ENCODE measurements around the gene UBE2D3.
"Not testable (repeated sequence)": the region's sequence is repeated elsewhere in the genome, so short reads cannot be mapped to it uniquely, and the experiment has no call there.

UBE2D3 gene

DNA sequence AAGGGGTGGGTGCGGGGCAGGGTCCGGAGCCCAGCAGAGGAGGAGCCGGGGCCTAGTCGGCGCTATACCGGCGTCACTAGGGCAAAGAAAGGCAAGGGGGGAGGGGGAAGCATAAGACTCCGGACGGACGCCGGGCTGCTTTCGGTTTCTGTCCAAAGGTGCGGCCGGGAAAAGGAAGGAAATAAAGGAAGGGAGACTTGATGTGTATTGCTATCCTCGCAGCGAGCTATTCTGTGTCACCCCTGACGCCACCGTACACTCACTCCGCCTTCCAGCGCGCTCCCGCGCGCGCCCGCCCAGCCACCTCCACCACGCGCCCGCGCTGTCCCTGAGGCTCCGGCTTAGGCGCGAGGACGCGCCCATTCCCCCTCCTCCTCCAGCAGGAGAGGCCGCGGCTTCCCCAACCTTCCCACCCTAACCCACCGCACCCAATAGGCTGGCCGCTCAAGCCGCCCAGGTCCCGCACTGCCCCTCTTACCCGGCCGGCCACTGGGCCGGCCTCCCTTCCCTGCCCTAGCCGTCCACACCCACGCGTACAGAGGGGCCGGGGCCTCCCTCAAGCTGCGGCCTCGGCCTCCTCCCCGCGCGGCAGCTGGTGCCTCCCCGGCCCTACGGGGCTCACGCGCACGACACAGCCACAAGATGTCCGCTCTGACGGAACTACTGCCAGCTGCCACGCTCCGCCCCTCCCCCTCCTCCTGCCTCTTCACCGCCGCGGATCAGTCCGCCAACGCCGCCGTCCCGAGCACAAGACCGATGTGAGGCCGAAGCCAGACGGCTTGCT lies at the start of gene UBE2D3:
Gene UBE2D3 (minus strand): TSS at position 662 of the 784 bp plus-strand sequence. CDS start 1,043 bp downstream, outside the sequence.
- DNase-seq, result peak; percentile 70 to 99 (median 92)

DNA sequence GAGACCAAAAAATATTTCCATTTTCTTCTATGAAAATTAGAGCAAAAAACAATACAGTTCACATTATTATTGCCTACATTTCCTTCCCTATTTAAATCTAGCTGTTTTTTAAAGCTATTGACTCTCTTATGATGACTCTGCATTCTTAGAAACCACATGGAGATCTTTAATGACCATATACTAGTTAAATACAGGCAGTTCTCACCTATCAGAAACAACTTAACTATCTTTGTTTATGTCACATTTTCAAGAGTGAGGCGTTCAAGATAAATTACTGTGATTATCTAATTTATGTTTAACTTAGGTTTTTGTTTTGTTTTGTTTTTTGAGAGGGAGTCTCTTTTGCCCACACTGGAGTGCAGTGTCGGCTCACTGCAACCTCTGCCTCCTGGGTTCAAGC lies 44.4 kb upstream of the UBE2D3 start:
- no peak for DNase-seq

DNA sequence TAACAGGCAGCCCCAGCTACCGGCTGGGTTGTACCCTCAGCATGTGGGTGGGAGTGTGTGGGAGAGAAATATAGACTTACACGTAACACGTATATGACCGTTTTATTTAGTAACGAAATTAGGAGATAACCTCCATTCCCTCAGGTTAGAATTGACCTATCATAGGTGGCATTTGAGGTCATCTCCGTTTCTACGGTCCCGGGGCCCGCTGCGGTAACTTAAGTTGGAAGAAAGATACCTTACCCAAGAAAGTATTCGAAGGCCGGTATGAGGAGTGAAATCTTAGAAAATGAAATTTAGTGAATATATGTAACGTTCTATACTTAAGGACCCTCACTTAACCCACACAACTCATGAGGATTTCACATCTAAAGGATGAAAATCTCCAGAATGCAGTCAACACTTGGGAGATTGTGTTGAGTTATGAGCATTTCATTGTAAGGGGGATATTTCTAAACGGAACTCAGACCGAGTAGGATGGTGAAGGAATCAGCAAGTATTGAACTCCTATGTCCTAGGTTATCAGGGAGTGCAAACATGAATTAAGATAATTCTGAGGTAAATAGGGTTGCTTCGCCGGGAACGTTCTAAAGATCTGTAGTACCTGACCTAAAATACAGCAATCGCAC lies 42.3 kb upstream of the UBE2D3 start:
- peak in 5 of 51 donors; percentile 15 to 39 (median 29) for DNase-seq

DNA sequence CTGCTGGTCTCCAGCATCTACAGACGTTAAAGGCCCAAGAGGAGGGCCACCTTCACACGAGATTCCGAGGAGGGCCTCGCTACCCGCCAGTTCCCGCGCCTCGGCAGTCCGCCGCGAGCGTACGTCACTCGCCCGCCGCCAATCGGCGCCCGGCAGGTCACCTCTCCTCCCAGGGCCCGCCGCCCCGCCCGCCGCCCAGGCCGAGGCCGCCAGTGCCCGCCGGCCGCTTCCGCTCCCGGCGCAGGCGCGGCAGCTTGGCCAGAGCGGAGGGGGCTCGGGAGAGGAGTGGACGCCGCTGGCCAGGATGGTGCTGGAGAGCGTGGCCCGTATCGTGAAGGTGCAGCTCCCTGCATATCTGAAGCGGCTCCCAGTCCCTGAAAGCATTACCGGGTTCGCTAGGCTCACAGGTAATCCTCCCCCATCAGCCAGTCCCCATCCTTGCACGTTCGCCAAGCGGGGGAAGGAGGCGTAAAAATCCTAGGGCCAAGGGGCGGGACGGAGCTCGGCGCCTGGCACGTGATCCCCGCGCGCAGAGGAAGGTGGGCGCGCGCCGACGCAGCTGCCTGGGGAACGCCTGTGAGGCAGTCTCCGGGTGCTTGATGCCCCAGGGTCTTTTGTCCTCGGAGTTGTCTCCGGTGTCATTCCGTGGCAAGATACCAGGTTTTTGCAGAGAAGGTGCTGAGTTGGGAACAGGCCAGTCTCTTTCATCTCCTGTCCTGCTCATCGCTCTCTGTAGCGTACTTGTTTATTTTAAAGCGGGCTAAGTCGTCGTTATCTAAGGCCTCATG lies 41.6 kb upstream of the UBE2D3 start, which contains the start of gene CISD2:
Gene CISD2 (plus strand): TSS at position 212 of the 788 bp plus-strand sequence. CDS start 93 bp downstream, at position 305.
- peak; percentile 53 to 99 (median 91) for DNase-seq

DNA sequence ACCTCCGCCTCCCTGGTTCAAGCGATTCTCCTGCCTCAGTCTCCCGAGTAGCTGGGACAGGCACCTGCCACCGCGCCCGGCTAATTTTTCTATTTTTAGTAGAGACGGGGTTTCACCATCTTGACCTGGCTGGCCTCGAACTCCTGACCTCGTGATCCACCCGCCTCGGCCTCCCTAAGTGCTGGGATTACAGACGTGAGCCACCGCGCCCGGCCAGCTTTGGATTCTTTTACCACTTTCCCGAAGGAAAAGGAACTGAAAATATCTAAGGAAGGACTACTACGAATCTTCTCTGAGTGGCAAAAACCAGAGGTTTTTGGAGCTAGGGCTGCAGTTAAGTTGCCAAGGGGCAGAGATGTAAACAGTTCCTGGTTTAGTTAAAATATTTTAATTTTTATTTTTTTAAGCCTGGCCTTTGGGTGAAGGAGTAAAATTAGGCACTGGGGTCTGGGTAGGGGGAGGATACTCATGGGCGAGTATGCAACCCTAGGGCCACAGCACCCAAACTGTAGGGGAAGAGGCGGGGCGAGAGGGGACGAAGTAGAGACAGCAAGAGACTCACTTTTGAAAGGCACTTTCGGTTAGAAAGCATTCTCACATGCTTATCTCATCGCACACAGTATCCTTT lies 40.9 kb upstream of the UBE2D3 start:
- peak in 4 of 51 donors; percentile 4 to 79 (median 28) for DNase-seq

DNA sequence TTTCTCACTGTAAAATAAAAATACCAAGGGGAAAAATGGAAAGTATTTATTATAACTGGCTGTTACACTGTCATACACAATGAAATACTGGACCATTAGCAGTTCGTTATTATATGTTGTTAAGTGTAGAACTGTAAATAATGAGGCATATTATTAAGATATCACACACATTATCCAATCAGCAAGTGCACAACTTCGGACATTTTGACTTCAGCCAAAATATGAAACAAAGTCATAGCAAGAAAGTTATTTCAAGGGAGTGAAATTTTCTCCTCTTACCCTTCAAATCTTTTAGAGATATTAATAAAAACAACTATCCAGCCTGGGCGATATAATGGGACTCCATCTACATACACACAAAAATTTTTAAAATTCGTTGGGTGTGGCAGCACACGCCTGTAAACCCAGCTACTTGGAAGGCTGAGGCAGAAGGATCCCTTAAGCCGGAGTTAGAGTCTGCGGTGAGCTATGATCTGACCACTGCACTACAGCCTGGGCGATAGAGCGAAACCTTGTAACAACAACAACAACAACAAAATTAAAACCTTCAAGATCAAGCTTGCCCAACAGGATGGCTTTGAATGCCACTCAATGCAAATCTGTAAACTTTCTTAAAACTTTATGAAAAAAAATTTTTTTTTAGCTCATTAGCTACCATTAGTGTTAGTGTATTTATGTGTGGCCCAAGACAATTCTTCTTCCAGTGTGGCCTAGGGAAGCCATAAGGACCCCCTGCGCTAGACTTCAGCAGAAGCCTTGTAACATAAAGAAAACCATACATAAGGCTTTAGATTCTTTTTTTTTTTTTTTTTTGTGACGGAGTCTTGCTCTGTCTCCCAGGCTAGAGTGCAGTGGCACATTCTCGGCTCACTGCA lies 40.2 kb upstream of the UBE2D3 start:
- DNase-seq, result no peak

DNA sequence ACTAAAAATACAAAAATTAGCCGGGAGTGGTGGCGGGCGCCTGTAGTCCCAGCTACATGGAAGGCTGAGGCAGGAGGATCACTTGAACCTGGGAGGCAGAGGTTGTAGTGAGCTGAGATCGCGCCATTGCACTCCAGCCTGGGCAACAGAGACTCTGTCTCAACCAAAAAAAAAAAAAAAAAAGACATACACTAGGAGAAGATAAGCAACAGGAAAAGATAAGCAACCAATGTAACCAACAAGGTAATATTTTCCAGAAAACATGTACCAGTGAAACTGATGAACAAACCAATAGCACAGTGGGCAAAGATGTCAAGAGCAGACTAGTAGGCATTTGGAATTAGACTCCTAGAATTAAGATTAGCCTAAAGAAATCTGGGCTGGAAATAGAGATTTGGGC lies 38.0 kb upstream of the UBE2D3 start:
- not testable (repeated sequence) for DNase-seq

DNA sequence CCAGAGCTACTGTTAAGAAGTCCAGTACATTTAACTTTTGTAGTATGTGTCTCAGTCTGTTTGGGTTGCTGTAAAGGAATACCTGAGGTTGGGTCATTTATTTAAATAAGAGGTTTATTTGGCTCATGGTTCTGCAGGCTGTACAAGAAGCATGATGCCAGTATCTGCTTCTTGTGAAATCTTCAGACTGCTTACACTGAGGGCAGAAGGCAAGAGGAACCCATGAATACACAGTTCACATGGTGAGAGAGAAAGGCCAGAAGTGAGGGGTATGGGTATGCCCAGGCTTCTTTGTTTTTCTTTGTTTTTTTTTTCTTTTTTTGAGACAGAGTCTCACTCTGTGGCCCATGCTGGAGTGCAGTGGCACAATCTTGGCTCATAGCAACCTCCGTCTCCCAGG lies 35.4 kb upstream of the UBE2D3 start:
- no peak for DNase-seq

DNA sequence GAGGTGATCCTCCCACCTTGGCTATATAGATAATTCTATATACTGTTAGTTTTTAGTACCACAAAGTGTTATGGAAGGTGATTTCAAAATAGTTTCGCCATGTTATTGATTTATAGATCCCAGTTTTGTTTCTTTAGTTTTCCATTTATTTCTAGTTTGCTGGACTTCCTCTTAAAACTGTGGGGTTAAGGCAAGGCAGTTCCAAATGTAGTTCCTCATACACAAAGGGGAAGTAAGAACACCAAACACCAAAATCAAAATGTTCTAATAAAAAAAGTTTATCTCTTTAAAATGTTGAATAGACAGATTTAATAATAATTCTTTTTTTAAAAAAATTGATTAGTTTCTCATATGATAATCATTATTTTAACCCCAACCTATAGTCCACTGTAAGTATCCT lies 34.7 kb upstream of the UBE2D3 start:
- DNase-seq, result no peak

DNA sequence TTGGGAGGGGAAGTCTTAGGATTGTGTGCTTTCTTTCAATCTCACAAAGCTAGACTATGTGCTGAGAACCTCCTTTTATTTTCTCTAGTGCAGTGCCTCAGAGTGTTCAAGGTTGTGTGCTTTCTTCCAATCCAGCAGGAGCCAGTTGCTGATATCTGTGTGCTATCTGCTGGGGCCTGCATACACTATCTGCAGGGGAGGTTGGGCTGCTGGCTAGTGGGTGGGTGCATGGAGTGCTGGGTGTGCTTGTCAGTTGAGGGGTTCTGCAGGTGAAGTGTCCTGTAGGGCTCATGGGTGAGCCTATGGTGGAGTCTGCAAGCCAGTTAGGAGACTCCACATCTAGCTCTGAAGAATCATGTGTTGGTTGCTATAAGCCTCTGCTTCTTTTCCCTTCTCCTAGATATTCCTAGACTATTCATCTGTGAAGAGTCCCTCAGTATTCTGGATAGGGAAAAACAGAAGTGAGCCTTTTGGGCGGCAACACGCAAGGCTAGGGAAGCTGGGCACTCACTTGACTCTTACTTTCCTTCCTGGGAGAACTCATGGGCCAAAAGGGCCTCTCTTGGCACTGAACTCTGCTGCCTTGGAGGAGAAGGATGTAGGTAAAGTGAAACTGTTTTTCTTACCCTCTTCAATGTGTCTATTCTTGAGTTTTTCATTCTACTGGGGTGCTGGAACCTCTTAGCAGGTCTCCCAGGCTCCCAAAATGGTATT lies 33.4 kb upstream of the UBE2D3 start:
- no peak for DNase-seq

DNA sequence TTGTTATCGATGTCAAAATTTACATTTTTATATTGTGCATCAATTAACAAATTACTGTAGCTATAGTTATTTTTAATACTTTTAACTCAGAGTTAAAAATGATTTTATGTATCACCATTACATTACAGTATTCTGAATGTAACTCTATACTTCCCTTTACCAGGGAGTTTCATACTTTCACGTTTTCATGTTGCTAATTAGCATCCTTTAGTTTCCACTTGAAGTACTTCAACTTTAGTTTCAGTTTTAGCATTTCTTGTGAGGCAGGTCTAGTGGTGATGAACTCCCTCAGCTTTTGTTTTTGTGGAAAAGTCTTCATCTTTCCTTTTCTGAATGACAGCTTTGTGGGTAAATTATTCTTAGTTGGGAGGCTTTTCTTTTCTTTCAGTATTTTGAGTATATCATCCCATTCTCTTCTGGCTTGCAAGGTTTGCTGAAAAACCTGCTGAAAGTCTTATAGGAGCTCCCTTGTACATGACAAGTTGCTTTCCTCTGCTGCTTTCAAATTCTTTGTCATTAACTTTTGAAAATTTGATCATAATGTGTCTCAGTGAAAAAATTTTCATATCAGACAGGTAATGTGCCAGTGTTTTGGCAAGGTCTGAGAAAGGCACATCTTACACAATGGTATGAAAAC lies 31.6 kb upstream of the UBE2D3 start:
- DNase-seq, result no peak

DNA sequence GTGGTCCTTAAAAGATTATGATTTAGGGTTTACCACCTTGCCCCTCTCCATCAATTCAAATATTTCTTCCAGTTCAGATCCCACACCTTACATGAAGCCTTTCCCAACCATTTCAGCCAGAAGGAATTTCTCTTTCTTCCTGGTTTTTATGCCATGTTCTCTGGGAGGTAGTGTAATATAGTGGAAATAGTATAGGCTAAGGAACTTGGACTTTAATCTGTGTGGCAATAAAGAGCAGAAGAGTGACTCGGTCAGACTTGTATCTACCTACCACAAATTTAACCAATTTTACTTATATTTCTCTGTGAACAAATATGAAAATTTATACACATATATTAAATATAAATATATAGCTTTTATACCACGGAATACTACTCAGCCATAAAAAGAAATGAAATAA lies 23.0 kb upstream of the UBE2D3 start:
- no peak for DNase-seq

DNA sequence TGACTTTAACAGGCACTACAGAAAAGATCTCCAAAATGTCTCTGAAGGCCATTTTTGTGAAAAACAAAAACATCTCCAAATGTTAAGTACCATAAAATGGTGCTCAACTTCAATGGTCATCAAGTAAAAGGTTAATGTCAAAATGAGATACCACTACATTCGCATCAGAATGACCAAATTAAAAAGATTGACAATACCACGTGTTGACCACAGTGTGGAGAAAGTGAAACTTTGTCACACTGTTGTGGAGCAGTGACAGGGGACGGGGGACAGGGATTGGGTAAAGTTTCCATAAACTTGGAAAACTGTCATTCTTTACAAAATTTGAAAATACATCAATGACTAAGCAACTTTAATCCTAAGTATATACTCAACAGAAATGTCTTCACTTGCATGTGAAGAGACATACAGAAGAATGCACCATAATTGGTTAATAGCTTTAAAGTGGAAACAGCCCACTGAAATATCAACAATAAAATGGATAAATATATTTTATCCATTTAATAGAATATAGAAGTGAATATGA lies 22.3 kb upstream of the UBE2D3 start:
- DNase-seq, result no peak

DNA sequence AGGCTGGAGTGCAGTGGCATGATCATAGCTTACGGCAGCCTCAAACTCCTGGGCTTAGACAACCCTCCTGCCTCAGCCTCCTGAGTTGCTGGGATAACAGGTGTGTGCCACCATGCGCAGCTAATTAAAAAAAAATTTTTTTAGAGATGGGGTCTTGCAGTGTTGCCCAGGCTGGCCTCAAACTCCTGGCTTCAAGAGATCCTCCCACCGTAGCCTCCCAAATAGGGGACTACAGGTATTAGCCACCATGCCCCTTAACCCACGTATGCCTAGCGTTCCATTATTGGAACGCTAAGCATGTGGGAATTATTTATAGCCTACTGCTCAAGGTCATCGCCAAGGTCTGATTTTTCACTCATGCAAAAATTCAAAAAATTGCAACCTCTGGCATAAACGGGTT lies 20.3 kb upstream of the UBE2D3 start:
- DNase-seq, result no peak

DNA sequence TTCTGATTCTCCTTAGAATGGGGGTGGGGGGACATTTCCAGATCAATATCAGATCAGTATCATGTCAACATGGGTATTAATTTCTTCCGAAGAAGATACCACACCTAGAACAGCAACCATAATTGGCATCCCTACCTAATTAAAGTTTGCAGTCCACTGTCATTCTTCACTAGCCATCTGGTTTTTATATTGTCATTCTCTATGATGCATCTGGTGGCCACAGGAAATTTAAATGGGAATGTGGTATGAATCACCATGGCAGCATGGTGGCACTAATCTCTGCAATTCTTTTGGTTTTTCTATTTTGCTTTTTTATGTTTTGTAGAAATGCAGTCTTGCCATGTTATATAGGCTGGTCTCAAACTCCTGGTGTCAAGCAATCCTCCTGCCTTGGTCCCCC lies 16.6 kb upstream of the UBE2D3 start:
- DNase-seq, result no peak

DNA sequence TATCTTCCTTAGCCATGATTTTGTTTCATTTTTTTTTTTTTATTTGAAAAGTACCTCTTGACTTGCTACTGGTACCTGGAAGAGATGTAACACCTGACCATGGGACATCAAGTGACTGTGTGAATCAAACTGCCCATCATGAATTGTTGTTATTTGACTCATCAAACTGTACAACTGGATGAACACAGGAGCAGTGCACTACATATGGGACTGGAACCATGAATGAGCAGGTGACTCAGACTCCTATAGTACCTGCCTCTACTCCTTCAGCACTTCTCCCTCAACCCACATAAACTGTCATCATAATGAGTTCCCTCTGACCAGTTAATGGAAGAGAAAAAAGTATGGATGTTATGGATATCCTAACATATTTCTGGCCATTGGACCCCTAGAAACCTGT lies 15.9 kb upstream of the UBE2D3 start:
- DNase-seq, result no peak

DNA sequence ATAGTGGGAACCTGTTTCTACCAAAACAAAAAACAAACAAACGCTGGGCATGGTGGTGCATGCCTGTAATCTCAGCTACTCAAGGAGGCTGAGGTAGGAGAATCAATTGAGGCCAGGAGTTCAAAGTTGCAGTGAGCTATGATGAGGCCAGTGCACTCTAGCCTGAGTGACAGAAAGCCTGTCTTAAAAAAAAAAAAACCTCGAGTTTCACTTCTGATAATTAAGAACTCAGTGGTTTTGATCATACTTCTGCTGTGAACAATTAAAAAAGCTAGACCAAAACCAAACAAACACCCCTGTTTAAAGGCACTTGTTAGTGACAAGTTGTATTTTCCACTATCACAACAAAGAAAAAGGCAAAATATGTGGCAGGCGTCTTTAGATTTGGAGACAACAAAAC lies 15.0 kb upstream of the UBE2D3 start:
- no peak for DNase-seq

DNA sequence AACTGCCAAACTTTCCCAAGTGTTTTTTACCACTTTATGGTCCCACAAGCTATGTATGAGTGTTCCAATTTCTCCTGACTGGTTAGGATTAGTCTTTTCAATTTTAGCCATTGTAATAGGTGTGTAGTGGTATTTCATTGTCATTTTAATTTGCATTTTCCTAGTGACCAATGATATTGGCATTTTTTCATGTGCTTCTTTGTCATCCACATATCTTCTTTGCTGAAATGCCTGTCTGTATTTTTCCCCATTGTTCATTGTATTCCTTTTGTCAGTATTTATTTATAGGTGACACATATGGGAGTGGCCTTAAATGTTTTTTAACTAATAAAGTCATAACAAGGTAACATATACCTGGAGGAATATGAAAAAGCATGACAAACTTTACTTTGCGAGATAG lies 9.2 kb upstream of the UBE2D3 start:
- no peak for DNase-seq

DNA sequence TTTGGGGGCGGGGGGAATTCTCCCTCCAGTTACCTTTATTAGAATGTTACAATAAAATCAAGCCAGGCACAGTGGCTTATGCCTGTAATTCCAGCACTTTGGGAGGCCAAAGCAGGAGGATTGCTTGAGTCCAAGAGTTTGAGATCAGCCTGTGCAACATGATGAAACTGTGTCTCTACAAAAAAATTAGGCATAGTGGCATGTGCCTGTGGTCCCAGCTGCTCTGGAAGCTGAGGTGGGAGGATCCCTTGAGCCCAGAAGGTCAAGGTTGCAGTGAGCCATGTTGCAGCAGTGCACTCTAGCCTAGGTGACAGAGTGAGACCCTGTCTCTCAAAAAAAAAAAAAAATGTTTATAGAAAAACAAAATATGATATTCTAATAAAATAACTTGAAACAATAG lies 5.3 kb upstream of the UBE2D3 start:
- no peak for DNase-seq

Measured in hypothalamus (tissue), 51 donors.